ENCODE data around the gene PLEKHO2.

The PLEKHO2 gene

GRCh38 chr15:64893481-64894394 is 52.0 kb downstream of the PLEKHO2 start:
- peaks cover 29% of the 10 kb centered on the region for H3F3A ChIP-seq (ENCODE audit: control insufficient read depth, insufficient read depth)
- peak overlapping the region; percentile 96 for H3K27ac ChIP-seq (ENCODE audit: low read depth, low read length)
- H3K9me3 ChIP-seq (ENCODE audit: control insufficient read depth, insufficient read depth, low read length): no peaks in the 10 kb centered on the region
- peak overlapping the region; percentile 99 for H3K4me2 ChIP-seq (ENCODE audit: low read length)
- no peaks in the 10 kb centered on the region for H4K20me1 ChIP-seq (ENCODE audit: control insufficient read depth, insufficient read depth, low read depth, low read length)
- no peaks in the 10 kb centered on the region for H3K27me3 ChIP-seq (ENCODE audit: control insufficient read depth, low read length)
- peaks cover 65% of the 10 kb centered on the region for H3K4me1 ChIP-seq (ENCODE audit: control insufficient read depth, low read length)
- H3K9me2 ChIP-seq (replicated peaks; ENCODE audit: control insufficient read depth, low read length): no peaks in the 10 kb centered on the region
- H3K79me2 ChIP-seq (ENCODE audit: control insufficient read depth, low read length): 0 out of 2 replicates have a peak, but pooled peaks cover 3% of the 10 kb centered on the region
- TF ChIP-seq EZH2phosphoT487 (IDR thresholded peaks at IDR 0.05; ENCODE audit: borderline replicate concordance, low read length) (no peak), CTCF (IDR thresholded peaks at IDR 0.05; ENCODE audit: low read depth, low read length, poor library complexity, severe bottlenecking) (no peak)
- peak overlapping the region; percentile 76 for H3K4me3 ChIP-seq (ENCODE audit: low read length)
- H3K36me3 ChIP-seq (ENCODE audit: control insufficient read depth, low read length): no peaks in the 10 kb centered on the region

- Histone ChIP-seq H3K27ac (ENCODE audit: low read depth, low read length) (peak overlapping the region; percentile 96), H3K9me3 (ENCODE audit: control insufficient read depth, insufficient read depth, low read length) (no peaks in the 10 kb centered on the region), H3K36me3 (ENCODE audit: control insufficient read depth, low read length) (no peaks in the 10 kb centered on the region), H3K4me3 (ENCODE audit: low read length) (peak overlapping the region; percentile 76), H3K27me3 (ENCODE audit: control insufficient read depth, low read length) (no peaks in the 10 kb centered on the region), H4K20me1 (ENCODE audit: control insufficient read depth, insufficient read depth, low read depth, low read length) (no peaks in the 10 kb centered on the region), H3F3A (ENCODE audit: control insufficient read depth, insufficient read depth) (peaks cover 29% of the 10 kb centered on the region), H3K79me2 (ENCODE audit: control insufficient read depth, low read length) (0 out of 2 replicates have a peak, but pooled peaks cover 3% of the 10 kb centered on the region), H3K9me2 (replicated peaks; ENCODE audit: control insufficient read depth, low read length) (no peaks in the 10 kb centered on the region), H3K4me1 (ENCODE audit: control insufficient read depth, low read length) (peaks cover 65% of the 10 kb centered on the region), H3K4me2 (ENCODE audit: low read length) (peak overlapping the region; percentile 99)
- TF ChIP-seq CTCF (IDR thresholded peaks at IDR 0.05; ENCODE audit: low read depth, low read length, poor library complexity, severe bottlenecking) (no peak), EZH2phosphoT487 (IDR thresholded peaks at IDR 0.05; ENCODE audit: borderline replicate concordance, low read length) (no peak)
Observed at GRCh38 chr15:64894395-64895056, 52.8 kb downstream of the PLEKHO2 start.

- peak overlapping the region; percentile 96 for H3K27ac ChIP-seq (ENCODE audit: low read depth, low read length)
- H4K20me1 ChIP-seq (ENCODE audit: control insufficient read depth, insufficient read depth, low read depth, low read length): no peaks in the 10 kb centered on the region
- peak overlapping the region; percentile 76 for H3K4me3 ChIP-seq (ENCODE audit: low read length)
- H3K4me2 ChIP-seq (ENCODE audit: low read length): peak overlapping the region; percentile 99
- no peaks in the 10 kb centered on the region for H3K9me2 ChIP-seq (replicated peaks; ENCODE audit: control insufficient read depth, low read length)
- no peaks in the 10 kb centered on the region for H3K36me3 ChIP-seq (ENCODE audit: control insufficient read depth, low read length)
- H3K9me3 ChIP-seq (ENCODE audit: control insufficient read depth, insufficient read depth, low read length): no peaks in the 10 kb centered on the region
- H3K79me2 ChIP-seq (ENCODE audit: control insufficient read depth, low read length): 0 out of 2 replicates have a peak, but pooled peaks cover 3% of the 10 kb centered on the region
- H3K27me3 ChIP-seq (ENCODE audit: control insufficient read depth, low read length): no peaks in the 10 kb centered on the region
- no peak for TF ChIP-seq CTCF (IDR thresholded peaks at IDR 0.05; ENCODE audit: low read depth, low read length, poor library complexity, severe bottlenecking)
- TF ChIP-seq EZH2phosphoT487 (IDR thresholded peaks at IDR 0.05; ENCODE audit: borderline replicate concordance, low read length): no peak
- H3K4me1 ChIP-seq (ENCODE audit: control insufficient read depth, low read length): peaks cover 65% of the 10 kb centered on the region
- peaks cover 29% of the 10 kb centered on the region for H3F3A ChIP-seq (ENCODE audit: control insufficient read depth, insufficient read depth)
Observed at GRCh38 chr15:64895285-64896065, 53.8 kb downstream of the PLEKHO2 start.
